SJCRH30 (cell line): ENCODE results near the gene HSPB9. TPM values are rescaled to one million over a fixed set of nuclear protein-coding genes. Genes with fewer than 3 reads are reported as not detected.

Source experiments
- DNase-seq, 2 experiments: peaks; one replicate each; pipeline ENCODE4 v3.0.0-alpha.2; 2015 to 2020
- H3K27ac ChIP-seq: fragments of 250-450 bp; sonication (Bioruptor Pico); 2 replicates; pipeline ENCODE4 v1.5.1; 2020; ENCODE audit warnings: mild to moderate bottlenecking, moderate library complexity
- H3K27me3 ChIP-seq: fragments of 250-450 bp; sonication (Bioruptor Pico); 2 replicates; pipeline ENCODE4 v1.5.1; 2020; ENCODE audit warnings: mild to moderate bottlenecking, moderate library complexity
- H3K36me3 ChIP-seq: fragments of 250-450 bp; sonication (Bioruptor Pico); 2 replicates; pipeline ENCODE4 v1.5.1; 2020; ENCODE audit warnings: mild to moderate bottlenecking, moderate library complexity
- H3K4me1 ChIP-seq: fragments of 250-450 bp; sonication (Bioruptor Pico); 2 replicates; pipeline ENCODE4 v1.5.1; 2020; ENCODE audit warnings: mild to moderate bottlenecking, moderate library complexity
- H3K4me3 ChIP-seq: fragments of 250-450 bp; sonication (Bioruptor Pico); 2 replicates; pipeline ENCODE4 v1.5.1; 2020; ENCODE audit warnings: mild to moderate bottlenecking, moderate library complexity
- H3K9me3 ChIP-seq: fragments of 250-450 bp; sonication (Bioruptor Pico); replicated peaks from 2 replicates; pipeline ENCODE4 v1.5.1; 2020; ENCODE audit warnings: mild to moderate bottlenecking, moderate library complexity
- total RNA-seq: library from RNA; depleted of rRNA; stranded (reverse); fragments of >200 nt; shearing (Covaris generic); gene quantifications from 2 replicates; pipeline ENCODE4 v1.2.3, GENCODE V29; 2014; rRNA removed

Gene HSPB9
- total RNA-seq, 1 experiment from 2014 or later = 0.32 TPM

- Histone ChIP-seq H3K36me3 (no peaks in the 10 kb centered on the region), H3K27me3 (no peaks in the 10 kb centered on the region; the same call in 1 of the 2 replicates), H3K4me3 (no peak overlapping the region), H3K27ac (no peak overlapping the region), H3K4me1 (peaks cover 10% of the 10 kb centered on the region; the same call in 1 of the 2 replicates), H3K9me3 (no peaks in the 10 kb centered on the region)
- no peak for DNase-seq
Measured at GRCh38 chr17:42165751-42166150, 43.1 kb downstream of the HSPB9 start.

GRCh38 chr17:42166196-42166763 lies 43.7 kb downstream of the HSPB9 start:
- H3K27me3 ChIP-seq = peaks cover 5% of the 10 kb centered on the region; the same call in 1 of the 2 replicates
- H3K9me3 ChIP-seq = no peaks in the 10 kb centered on the region
- no peak overlapping the region for H3K27ac ChIP-seq
- H3K4me1 ChIP-seq = peaks cover 10% of the 10 kb centered on the region; the same call in 1 of the 2 replicates
- no peak for DNase-seq
- no peak overlapping the region for H3K4me3 ChIP-seq
- no peaks in the 10 kb centered on the region for H3K36me3 ChIP-seq

- H3K4me1 ChIP-seq = 0 out of 2 replicates have a peak, but pooled peaks cover 8% of the 10 kb centered on the region
- H3K4me3 ChIP-seq = no peak overlapping the region
- no peaks in the 10 kb centered on the region for H3K9me3 ChIP-seq
- H3K36me3 ChIP-seq = no peaks in the 10 kb centered on the region
- peaks cover 11% of the 10 kb centered on the region for H3K27me3 ChIP-seq
- no peak for DNase-seq
- H3K27ac ChIP-seq = no peak overlapping the region
Measured at GRCh38 chr17:42167807-42168206, 45.2 kb downstream of the HSPB9 start.

GRCh38 chr17:42169351-42169750 lies 46.7 kb downstream of the HSPB9 start:
- DNase-seq = no peak
- Histone ChIP-seq H3K27me3 (peaks cover 15% of the 10 kb centered on the region), H3K36me3 (no peaks in the 10 kb centered on the region), H3K4me3 (no peak overlapping the region), H3K9me3 (no peaks in the 10 kb centered on the region), H3K4me1 (no peaks in the 10 kb centered on the region), H3K27ac (no peak overlapping the region)

GRCh38 chr17:42171831-42172230 lies 49.2 kb downstream of the HSPB9 start:
- DNase-seq = no peak
- H3K4me1 ChIP-seq = no peaks in the 10 kb centered on the region

More at GRCh38 chr17:42171831-42172230, 49.2 kb downstream of the HSPB9 start:
- Histone ChIP-seq H3K9me3 (no peaks in the 10 kb centered on the region), H3K36me3 (no peaks in the 10 kb centered on the region), H3K27me3 (peaks cover 16% of the 10 kb centered on the region), H3K4me3 (no peak overlapping the region), H3K27ac (no peak overlapping the region)

Other genes starting within 250 kb of the HSPB9 start
- 137 and 141 TPM in 2 replicates for gene ACLY, start 203.9 kb upstream of the HSPB9 start, total RNA-seq
- 0.15 and 0.24 TPM in 2 replicates for gene ODAD4, start 192.2 kb upstream of the HSPB9 start, total RNA-seq
- gene CNP, start 156.0 kb upstream of the HSPB9 start, total RNA-seq = 101 and 105 TPM in 2 replicates
- 103 and 104 TPM in 2 replicates for gene DNAJC7, start 105.4 kb upstream of the HSPB9 start, total RNA-seq
- gene NKIRAS2, start 102.7 kb upstream of the HSPB9 start, total RNA-seq = 80.3 and 81.6 TPM in 2 replicates
- gene C17orf113, start 72.2 kb upstream of the HSPB9 start, total RNA-seq = 0.18 and 0.49 TPM in 2 replicates
- 1.3 and 1.5 TPM in 2 replicates for gene ZNF385C, start 24.3 kb upstream of the HSPB9 start, total RNA-seq
- gene DHX58, start 10.1 kb upstream of the HSPB9 start, total RNA-seq = 0.12 TPM in 1 of 2 replicates, not detected in the other
- gene KAT2A, start 1.4 kb upstream of the HSPB9 start, total RNA-seq = 23.5 and 27.2 TPM in 2 replicates
- gene RAB5C, start 32.2 kb downstream of the HSPB9 start, total RNA-seq = 90.2 and 91.1 TPM in 2 replicates
- gene KCNH4, start 58.3 kb downstream of the HSPB9 start, total RNA-seq = 0.04 TPM in 1 of 2 replicates, not detected in the other
- 1.0 TPM in 1 of 2 replicates, not detected in the other for gene HCRT, start 62.6 kb downstream of the HSPB9 start, total RNA-seq
- gene GHDC, start 71.7 kb downstream of the HSPB9 start, total RNA-seq = 6.7 and 9.9 TPM in 2 replicates
- 25.7 and 31.1 TPM in 2 replicates for gene STAT5B, start 153.6 kb downstream of the HSPB9 start, total RNA-seq
- 5.0 and 5.9 TPM in 2 replicates for gene STAT5A, start 165.7 kb downstream of the HSPB9 start, total RNA-seq